ENCODE data around the gene BAHCC1. TPM values are rescaled to one million over a fixed set of nuclear protein-coding genes. Genes with fewer than 3 reads are reported as not detected.

BAHCC1 gene
- polyA plus RNA-seq, 5 donors: 14.1 to 27.2 (median 20.0) TPM

GRCh38 chr17:81365601-81366585 lies 29.4 kb upstream of the BAHCC1 start:
- DNase-seq: peak; percentile 72 to 73

GRCh38 chr17:81366648-81367047 lies 28.6 kb upstream of the BAHCC1 start:
- no peak for DNase-seq

- no peak for DNase-seq
Observed at GRCh38 chr17:81367171-81367570, 28.1 kb upstream of the BAHCC1 start.

GRCh38 chr17:81368161-81369022 lies 26.9 kb upstream of the BAHCC1 start:
- no peak for DNase-seq

GRCh38 chr17:81370294-81370693 lies 25.0 kb upstream of the BAHCC1 start:
- DNase-seq: no peak

GRCh38 chr17:81371910-81372760 lies 23.1 kb upstream of the BAHCC1 start:
- DNase-seq: no peak

GRCh38 chr17:81373536-81374160 lies 21.6 kb upstream of the BAHCC1 start:
- no peak for DNase-seq

GRCh38 chr17:81374890-81375289 lies 20.4 kb upstream of the BAHCC1 start:
- no peak for DNase-seq

GRCh38 chr17:81376946-81377714 lies 18.1 kb upstream of the BAHCC1 start:
- DNase-seq: no peak

GRCh38 chr17:81378941-81379511 lies 16.2 kb upstream of the BAHCC1 start:
- DNase-seq: no peak

- DNase-seq: no peak
Observed at GRCh38 chr17:81379523-81379942, 15.7 kb upstream of the BAHCC1 start.

GRCh38 chr17:81380131-81380530 lies 15.1 kb upstream of the BAHCC1 start:
- no peak for DNase-seq

GRCh38 chr17:81380666-81381518 lies 14.4 kb upstream of the BAHCC1 start:
- DNase-seq: no peak

- DNase-seq: no peak
Observed at GRCh38 chr17:81381632-81382577, 13.4 kb upstream of the BAHCC1 start.

- no peak for DNase-seq
Observed at GRCh38 chr17:81382851-81383250, 12.4 kb upstream of the BAHCC1 start.

- DNase-seq: no peak
Observed at GRCh38 chr17:81383504-81384421, 11.5 kb upstream of the BAHCC1 start.

- DNase-seq: no peak
Observed at GRCh38 chr17:81384929-81385319, 10.3 kb upstream of the BAHCC1 start.

Measured in right lung (tissue), 5 donors.